Vagina (tissue), 2 donors: Measurements from ENCODE around the gene MELK.

ENCODE experiments used
- CTCF ChIP-seq, 3 experiments: fragments of 450-650 bp in 2 of 3; fragments of 200-600 bp in 1 of 3; sonication (generic) in 1 of 3; IDR thresholded peaks; one replicate each; pipeline ENCODE4 v1.5.1; 2017 to 2019; ENCODE audit warnings: antibody characterized with exemption in 3 of 3, mild to moderate bottlenecking in 2 of 3, moderate library complexity in 2 of 3
- POLR2A ChIP-seq, 2 donors: fragments of 450-650 bp; IDR thresholded peaks; one replicate each; pipeline ENCODE4 v1.6.1; 2017; ENCODE audit warnings: antibody characterized with exemption in 2 of 2, mild to moderate bottlenecking in 2 of 2, moderate library complexity in 2 of 2
- POLR2AphosphoS5 ChIP-seq, 2 donors: sonication (generic); formaldehyde crosslinking; IDR thresholded peaks; one replicate each; pipeline ENCODE4 v1.9.0; 2017; ENCODE audit warnings: antibody characterized with exemption in 2 of 2, mild to moderate bottlenecking in 2 of 2, low read depth in 1 of 2; ENCODE audit not compliant: insufficient read depth in 1 of 2

DNA sequence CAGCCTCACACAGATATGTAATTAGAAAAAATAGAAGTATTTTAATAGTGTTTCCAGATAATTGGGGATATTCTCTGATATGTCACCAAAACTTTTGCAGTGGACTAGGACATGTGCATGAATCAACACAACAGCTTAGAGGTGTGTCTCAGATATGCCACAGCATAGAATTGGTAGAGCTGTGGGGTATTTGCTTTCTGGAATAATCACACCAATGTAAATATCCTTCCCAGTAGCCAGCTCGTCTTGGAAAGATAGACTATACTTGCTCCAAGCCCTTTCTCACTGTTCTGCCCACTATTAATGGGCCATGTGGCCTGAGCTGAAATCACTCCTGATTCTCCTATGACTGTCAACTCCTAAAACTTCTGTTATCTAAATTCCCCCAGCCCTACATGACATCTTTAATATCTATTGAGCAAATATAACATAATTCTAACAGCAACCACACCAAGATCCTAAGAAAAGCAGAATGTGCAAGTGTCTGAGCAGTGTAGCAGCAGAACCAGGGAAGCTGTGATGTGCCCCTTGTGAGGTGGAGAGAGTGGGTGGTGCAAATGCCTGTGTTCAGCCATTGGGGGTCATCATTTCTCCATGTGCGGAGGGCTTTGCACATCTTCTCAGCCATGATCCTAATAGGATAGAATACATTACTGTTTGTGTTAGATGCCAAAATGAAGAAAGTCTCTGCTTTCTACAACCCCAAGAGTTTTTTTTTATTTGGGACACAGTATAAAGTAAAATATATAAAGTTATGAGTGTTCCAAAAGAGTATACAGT, 65.0 kb downstream of the MELK start:
- TF ChIP-seq CTCF (IDR thresholded peaks at IDR 0.05), result no peak
- TF ChIP-seq POLR2AphosphoS5 (IDR thresholded peaks at IDR 0.05; ENCODE audit: insufficient read depth in 1 of 2, low read depth in 1 of 2), result no peak
- TF ChIP-seq POLR2A (IDR thresholded peaks at IDR 0.05), result no peak
